ENCODE results near the gene GCAT.

- TF ChIP-seq EP300 (conservative IDR thresholded peaks at IDR 0.05; ENCODE audit: poor library complexity, severe bottlenecking) (no peak), CTCF (IDR thresholded peaks at IDR 0.05; ENCODE audit: poor library complexity, severe bottlenecking) (no peak), EZH2 (IDR thresholded peaks at IDR 0.05; ENCODE audit: borderline replicate concordance, insufficient read depth, low read length, poor library complexity, severe bottlenecking) (no peak), POLR2AphosphoS5 (IDR thresholded peaks at IDR 0.05) (no peak), REST (IDR thresholded peaks at IDR 0.05; ENCODE audit: borderline replicate concordance) (no peak), TAF1 (IDR thresholded peaks at IDR 0.05; ENCODE audit: low read depth) (no peak), RAD21 (conservative IDR thresholded peaks at IDR 0.05) (no peak), MXI1 (conservative IDR thresholded peaks at IDR 0.05; ENCODE audit: poor library complexity, severe bottlenecking) (no peak), SMC3 (conservative IDR thresholded peaks at IDR 0.05; ENCODE audit: poor library complexity) (no peak)
Measured at GRCh38 chr22:37842015-37842793, 34.5 kb downstream of the GCAT start.

All from neural cell (in vitro differentiated cells).